Activated CD8-positive, alpha-beta T cell treated with anti-CD3 and anti-CD28 coated beads for 36 hours (primary cell): ENCODE data around the gene PPP1R10. TPM values are rescaled to one million over a fixed set of nuclear protein-coding genes. Genes with fewer than 3 reads are reported as not detected.

Source experiments
- ATAC-seq: fragments of 200-7000 bp; cut with Tn5 transposase; one replicate; pipeline ENCODE4 v1.10.0; 2021; ENCODE audit warnings: mild to moderate bottlenecking, moderate library complexity
- CTCF ChIA-PET: fragments of 350-600 bp; sonication (Branson Sonifier 250); formaldehyde crosslinking; loops from one replicate; lab custom pipeline; 2021; ENCODE audit warnings: antibody characterized with exemption; lab: Charles Lee
- POLR2A ChIA-PET: fragments of 350-600 bp; sonication (Branson Sonifier 250); formaldehyde crosslinking; loops from one replicate; lab custom pipeline; 2021; ENCODE audit warnings: antibody characterized with exemption; lab: Charles Lee
- DNase-seq: peaks from one replicate; pipeline ENCODE4 v3.0.0-alpha.2; 2020
- H3K27ac Mint-ChIP-seq: one replicate; pipeline ENCODE4 v1.8.0; 2021; ENCODE audit warnings: mild to moderate bottlenecking, mixed read lengths
- H3K27me3 Mint-ChIP-seq: one replicate; pipeline ENCODE4 v1.8.0; 2021; ENCODE audit warnings: mixed read lengths
- H3K36me3 Mint-ChIP-seq: one replicate; pipeline ENCODE4 v1.8.0; 2021; ENCODE audit warnings: low read depth, mixed read lengths
- H3K4me1 Mint-ChIP-seq: one replicate; pipeline ENCODE4 v1.8.0; 2021; ENCODE audit warnings: low read depth, mixed read lengths
- H3K4me3 Mint-ChIP-seq: one replicate; pipeline ENCODE4 v1.8.0; 2021; ENCODE audit warnings: mild to moderate bottlenecking, moderate library complexity, mixed read lengths
- H3K9me3 Mint-ChIP-seq: one replicate; pipeline ENCODE4 v1.8.0; 2021; ENCODE audit warnings: mixed read lengths
- intact Hi-C: fragments of 100-400 bp; cut with micrococcal nuclease; formaldehyde crosslinking; loops from one replicate; pipeline ENCODE4 v1.10.0; 2022
- total RNA-seq, 2 experiments: library from RNA; stranded (reverse); gene quantifications; one replicate each; pipeline ENCODE4 v1.2.3, GENCODE V29; 2021
- TF ChIP-seq, protein P1 (sequence below): fragments of 200-600 bp; IDR thresholded peaks from one replicate; pipeline ENCODE4 v1.8.0; 2022; ENCODE audit warnings: antibody characterized with exemption, mild to moderate bottlenecking

The PPP1R10 gene
- total RNA-seq, 2 experiments from 2014 or later, result 59.0 to 59.8 TPM

DNA sequence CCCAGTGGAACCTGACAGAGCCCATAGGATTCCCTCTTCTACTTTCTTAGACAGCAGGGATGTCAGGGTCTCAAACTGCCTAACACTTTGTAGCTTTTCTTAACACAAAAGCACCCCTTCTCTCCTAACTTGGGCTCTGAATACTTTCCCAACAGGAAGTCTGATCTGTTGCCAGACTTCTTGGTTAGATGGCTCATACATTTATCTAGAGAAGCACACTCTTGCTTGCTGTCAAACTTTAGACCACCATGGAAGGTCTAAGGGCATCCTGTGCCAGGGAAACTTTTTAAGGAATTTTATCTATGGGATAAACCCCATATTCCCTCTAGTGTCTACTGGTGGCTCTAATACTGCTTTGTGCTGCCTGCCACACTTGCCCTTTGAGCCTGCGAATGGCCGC, 26.6 kb upstream of the PPP1R10 start:
- no peak overlapping the region for H3K27ac Mint-ChIP-seq
- H3K4me1 Mint-ChIP-seq, result peaks cover 37% of the 10 kb centered on the region
- no peaks in the 10 kb centered on the region for H3K27me3 Mint-ChIP-seq
- H3K36me3 Mint-ChIP-seq, result peaks cover 11% of the 10 kb centered on the region
- POLR2A ChIA-PET, result no interaction called here
- intact Hi-C loops, result no loop called here
- DNase-seq (no peak), ATAC-seq (no peak)
- no peaks in the 10 kb centered on the region for H3K9me3 Mint-ChIP-seq
- CTCF ChIA-PET, result interaction anchor here (1.5 kb wide), 1 partner anchor 47 kb away, joined by 4 read pairs; no protein-coding TSS in a partner anchor
- no peak overlapping the region for H3K4me3 Mint-ChIP-seq
- TF ChIP-seq, protein P1, sequence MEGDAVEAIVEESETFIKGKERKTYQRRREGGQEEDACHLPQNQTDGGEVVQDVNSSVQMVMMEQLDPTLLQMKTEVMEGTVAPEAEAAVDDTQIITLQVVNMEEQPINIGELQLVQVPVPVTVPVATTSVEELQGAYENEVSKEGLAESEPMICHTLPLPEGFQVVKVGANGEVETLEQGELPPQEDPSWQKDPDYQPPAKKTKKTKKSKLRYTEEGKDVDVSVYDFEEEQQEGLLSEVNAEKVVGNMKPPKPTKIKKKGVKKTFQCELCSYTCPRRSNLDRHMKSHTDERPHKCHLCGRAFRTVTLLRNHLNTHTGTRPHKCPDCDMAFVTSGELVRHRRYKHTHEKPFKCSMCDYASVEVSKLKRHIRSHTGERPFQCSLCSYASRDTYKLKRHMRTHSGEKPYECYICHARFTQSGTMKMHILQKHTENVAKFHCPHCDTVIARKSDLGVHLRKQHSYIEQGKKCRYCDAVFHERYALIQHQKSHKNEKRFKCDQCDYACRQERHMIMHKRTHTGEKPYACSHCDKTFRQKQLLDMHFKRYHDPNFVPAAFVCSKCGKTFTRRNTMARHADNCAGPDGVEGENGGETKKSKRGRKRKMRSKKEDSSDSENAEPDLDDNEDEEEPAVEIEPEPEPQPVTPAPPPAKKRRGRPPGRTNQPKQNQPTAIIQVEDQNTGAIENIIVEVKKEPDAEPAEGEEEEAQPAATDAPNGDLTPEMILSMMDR, result no peak

DNA sequence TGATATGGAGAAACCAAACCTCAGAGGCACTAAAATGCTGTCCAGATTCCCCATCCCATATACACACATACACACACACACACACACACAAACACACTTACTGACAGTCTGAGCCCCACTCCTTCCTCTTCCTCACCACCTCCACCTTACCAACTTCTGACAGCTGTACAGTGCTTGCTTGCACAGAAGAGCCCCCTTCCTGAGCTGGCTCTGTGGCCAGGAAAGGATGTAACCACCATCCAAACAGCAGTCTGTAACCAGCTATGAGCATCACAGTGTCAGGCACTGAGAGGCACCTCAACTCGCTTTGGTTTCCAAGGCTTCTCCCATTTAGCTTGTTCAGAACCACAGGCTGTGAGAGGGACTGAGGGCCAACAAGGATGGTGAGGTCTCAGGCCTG, 24.0 kb upstream of the PPP1R10 start:
- ChIA-PET CTCF (interaction anchor here (0.8 to 3.6 kb wide), 7 partner anchors 11 to 99 kb away, joined by 3 to 13 read pairs (median 5); no protein-coding TSS in a partner anchor), POLR2A (interaction anchor here (0.7 to 1.6 kb wide), 3 partner anchors 10 to 90 kb away, joined by 3 to 6 read pairs (median 3); partner anchors contain the start of gene MRPS18B)
- Mint-ChIP-seq H3K4me3 (no peak overlapping the region), H3K27ac (peak overlapping the region; percentile 11), H3K27me3 (no peaks in the 10 kb centered on the region), H3K36me3 (peaks cover 8% of the 10 kb centered on the region), H3K4me1 (peaks cover 28% of the 10 kb centered on the region), H3K9me3 (no peaks in the 10 kb centered on the region)
- TF ChIP-seq, protein P1, result no peak
- peak; percentile 58 for ATAC-seq
- no peak for DNase-seq
- intact Hi-C loops, result no loop called here

DNA sequence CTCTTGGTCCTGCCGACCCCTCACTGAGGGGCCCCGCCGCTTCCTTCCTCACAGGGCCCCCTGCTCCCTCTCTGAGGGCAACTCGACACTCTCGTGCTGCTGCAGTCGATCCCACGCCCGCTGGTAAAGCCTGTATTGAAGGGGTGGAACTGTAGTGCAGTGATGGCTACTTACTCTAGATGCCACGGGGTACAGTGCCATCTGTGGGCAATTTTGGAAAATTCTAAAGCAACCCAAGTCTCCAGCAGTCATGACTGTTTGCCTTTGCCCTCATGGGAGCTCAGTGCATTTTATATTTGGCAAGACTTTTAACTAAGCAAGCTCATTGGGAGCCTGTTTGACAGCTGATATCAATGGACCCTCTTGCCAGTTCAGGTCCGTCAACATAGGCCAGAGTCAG, 23.4 kb upstream of the PPP1R10 start:
- peaks cover 8% of the 10 kb centered on the region for H3K36me3 Mint-ChIP-seq
- H3K4me1 Mint-ChIP-seq, result peaks cover 22% of the 10 kb centered on the region

DNA sequence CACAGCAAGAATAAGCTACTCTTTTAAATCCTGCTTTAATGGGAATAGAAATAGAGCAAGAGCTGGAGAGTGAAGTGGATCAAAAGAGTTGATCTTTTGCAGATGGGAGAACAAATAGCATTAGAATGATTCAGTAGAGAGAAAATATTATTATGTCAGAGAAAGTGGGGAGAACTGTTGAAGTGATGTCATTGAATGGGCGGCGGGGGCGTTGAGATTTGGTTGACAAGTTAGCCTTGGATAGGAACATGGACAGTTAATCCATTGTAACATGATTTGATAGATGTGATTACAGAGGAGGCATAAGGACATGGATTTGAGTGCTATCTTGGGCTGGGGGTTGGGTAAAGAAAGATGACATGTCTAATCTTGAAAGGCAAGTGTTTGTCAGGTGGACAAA, 18.8 kb upstream of the PPP1R10 start:
- CTCF ChIA-PET, result no interaction called here

More for the DNA sequence above, 23.4 kb upstream of the PPP1R10 start:
- POLR2A ChIA-PET, result interaction anchor here (1.6 kb wide), 1 partner anchor 22 kb away, joined by 6 read pairs; the partner anchor contains the start of gene MRPS18B
- H3K27me3 Mint-ChIP-seq, result no peaks in the 10 kb centered on the region
- no peak for DNase-seq
- TF ChIP-seq, protein P1, result no peak
- H3K4me3 Mint-ChIP-seq, result no peak overlapping the region
- ATAC-seq, result no peak
- CTCF ChIA-PET, result interaction anchor here (0.8 to 3.6 kb wide), 8 partner anchors 11 to 157 kb away, joined by 3 to 13 read pairs (median 4); no protein-coding TSS in a partner anchor
- intact Hi-C loops, result no loop called here
- no peaks in the 10 kb centered on the region for H3K9me3 Mint-ChIP-seq
- H3K27ac Mint-ChIP-seq, result peak overlapping the region; percentile 50

More for the DNA sequence above, 18.8 kb upstream of the PPP1R10 start:
- Mint-ChIP-seq H3K36me3 (peaks cover 21% of the 10 kb centered on the region), H3K4me3 (no peak overlapping the region), H3K27ac (no peak overlapping the region), H3K27me3 (no peaks in the 10 kb centered on the region), H3K9me3 (no peaks in the 10 kb centered on the region), H3K4me1 (peaks cover 8% of the 10 kb centered on the region)
- intact Hi-C loops, result no loop called here
- POLR2A ChIA-PET, result no interaction called here
- TF ChIP-seq, protein P1, result no peak
- no peak for ATAC-seq
- no peak for DNase-seq
